Hematopoietic multipotent progenitor cell treated with erythropoietin and hydrocortisone succinate and interleukin-3 and kit ligand, for 8 days (in vitro differentiated cells): ENCODE data around the gene NALF2.

Experiments used
- DNase-seq: peaks from one replicate; pipeline ENCODE4 v3.0.0-alpha.2; 2015

The NALF2 gene

GRCh38 chrX:69531031-69531755, 27.1 kb downstream of the NALF2 start:
- DNase-seq: no peak

- DNase-seq: no peak
Measured at GRCh38 chrX:69535661-69536060, 31.5 kb downstream of the NALF2 start.

- peak; percentile 41 for DNase-seq
Measured at GRCh38 chrX:69538321-69538876, 34.3 kb downstream of the NALF2 start.

GRCh38 chrX:69539437-69539836, 35.3 kb downstream of the NALF2 start:
- no peak for DNase-seq

GRCh38 chrX:69541956-69542355, 37.8 kb downstream of the NALF2 start:
- no peak for DNase-seq

- DNase-seq: no peak
Measured at GRCh38 chrX:69543572-69543971, 39.4 kb downstream of the NALF2 start.

GRCh38 chrX:69546417-69546816, 42.3 kb downstream of the NALF2 start:
- DNase-seq: no peak

- DNase-seq: no peak
Measured at GRCh38 chrX:69546978-69547377, 42.9 kb downstream of the NALF2 start.

DNA sequence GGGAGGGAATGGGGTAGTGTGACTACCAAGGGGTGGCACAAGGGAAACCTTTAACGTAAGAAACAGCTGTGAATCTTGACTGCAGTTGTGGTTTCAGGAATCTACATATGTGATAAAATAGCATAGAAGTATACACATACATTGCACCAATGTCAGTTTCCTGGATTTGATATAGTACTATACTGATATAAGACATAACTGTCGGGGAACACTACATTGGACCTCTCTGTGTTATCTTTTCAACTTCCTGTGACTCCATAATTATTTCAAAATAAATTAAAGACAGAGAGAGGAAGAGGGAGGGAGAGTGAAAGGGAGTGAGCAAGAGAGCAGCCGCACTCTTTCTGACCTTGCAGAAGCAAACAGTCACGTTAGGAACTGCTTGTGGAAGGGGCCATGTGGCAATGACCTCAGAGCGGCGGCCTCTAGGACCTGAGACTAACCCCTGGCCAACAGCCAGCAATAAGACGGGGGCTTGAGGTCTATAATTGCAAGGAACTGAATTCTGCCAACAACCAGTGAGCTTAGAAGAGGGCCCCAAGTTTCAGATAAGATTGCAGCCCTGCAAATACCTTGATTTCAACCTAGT, 47.4 kb downstream of the NALF2 start:
- DNase-seq: no peak

GRCh38 chrX:69552512-69552911, 48.4 kb downstream of the NALF2 start:
- DNase-seq: no peak
